ENCODE data around the gene DENND1C.

Gene DENND1C

DNA sequence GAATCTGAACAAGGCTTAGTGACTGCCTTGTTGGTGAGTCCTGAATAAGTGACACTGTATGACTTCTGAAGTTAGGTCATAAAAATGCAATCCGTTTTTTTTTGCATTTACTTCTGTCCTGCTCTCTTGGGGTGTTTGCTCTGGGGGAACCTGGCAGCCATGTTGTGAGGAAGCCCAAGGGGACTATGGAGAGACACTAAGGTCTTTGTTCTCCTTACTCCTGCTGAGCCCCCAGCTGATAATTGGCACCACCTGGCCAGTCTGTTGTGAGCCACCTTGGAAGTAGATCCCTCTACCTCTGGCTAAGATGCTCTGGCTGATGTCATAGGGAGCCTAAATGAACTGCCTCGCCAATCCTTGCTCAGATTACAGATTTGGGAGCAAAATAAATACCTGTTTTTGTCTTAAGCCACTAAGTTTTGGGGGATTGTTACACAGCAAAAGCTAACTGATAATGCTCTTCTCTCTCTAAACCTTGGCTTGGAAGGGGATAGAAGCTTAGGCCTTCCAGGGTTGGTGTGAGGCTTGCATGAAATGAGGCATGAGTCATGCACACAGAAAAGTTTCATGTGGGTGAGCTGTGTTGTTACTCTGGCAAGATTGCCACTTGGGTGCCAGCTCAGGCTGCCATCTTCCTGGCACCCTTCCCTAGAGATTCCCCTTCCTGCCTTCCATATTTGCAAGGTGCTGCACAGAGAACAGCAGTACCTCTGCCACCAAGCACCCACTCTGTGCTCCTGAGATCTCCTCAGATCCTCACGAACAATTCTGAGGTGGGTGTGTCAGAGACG, 10.4 kb upstream of the DENND1C start:
- H3K27me3 ChIP-seq (ENCODE audit: control insufficient read depth, insufficient read depth, low read length): no peaks in the 10 kb centered on the region
- no peaks in the 10 kb centered on the region for H3K9me3 ChIP-seq (ENCODE audit: control insufficient read depth, insufficient read depth, low read length)
- 0 out of 2 replicates have a peak, but pooled peaks cover 6% of the 10 kb centered on the region for H3K36me3 ChIP-seq (ENCODE audit: control insufficient read depth, insufficient read depth, low read length)
- no peaks in the 10 kb centered on the region for H3K4me1 ChIP-seq (ENCODE audit: control insufficient read depth, insufficient read depth, low read length)
- no CpG with 5 or more reads among the region's 4 CpGs for WGBS (ENCODE audit: insufficient coverage, insufficient read length)
- no peak overlapping the region for H3K27ac ChIP-seq (ENCODE audit: low read length)
- no peak for DNase-seq (ENCODE audit: low read depth, low spot score)
- H3K4me3 ChIP-seq (ENCODE audit: low read length): no peak overlapping the region

DNA sequence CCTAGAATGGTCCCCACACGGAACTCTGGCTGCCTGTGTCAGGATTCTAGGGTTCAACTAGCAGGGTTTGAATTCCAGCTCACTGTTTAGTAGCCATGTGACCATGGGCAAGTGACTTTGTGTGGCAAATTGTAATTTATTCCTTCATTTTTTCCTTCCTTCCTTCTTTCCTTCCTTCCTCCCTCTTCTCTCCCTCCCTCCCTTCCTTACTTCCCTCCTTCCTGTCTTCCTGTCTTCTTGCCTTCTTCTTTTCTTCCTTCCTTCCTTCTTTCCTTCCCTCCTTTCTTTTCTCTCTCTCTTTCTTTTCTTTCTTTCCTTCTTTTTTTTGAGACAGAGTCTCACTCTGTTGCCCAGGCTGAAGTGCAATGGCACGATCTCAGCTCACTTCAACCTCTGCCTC, 8.5 kb upstream of the DENND1C start:
- no peak overlapping the region for H3K4me3 ChIP-seq (ENCODE audit: low read length)
- no peak overlapping the region for H3K27ac ChIP-seq (ENCODE audit: low read length)
- no CpG with 5 or more reads among the region's 2 CpGs for WGBS (ENCODE audit: insufficient coverage, insufficient read length)
- no peaks in the 10 kb centered on the region for H3K36me3 ChIP-seq (ENCODE audit: control insufficient read depth, insufficient read depth, low read length)
- H3K4me1 ChIP-seq (ENCODE audit: control insufficient read depth, insufficient read depth, low read length): no peaks in the 10 kb centered on the region
- no peak for DNase-seq (ENCODE audit: low read depth, low spot score)
- no peaks in the 10 kb centered on the region for H3K27me3 ChIP-seq (ENCODE audit: control insufficient read depth, insufficient read depth, low read length)
- no peaks in the 10 kb centered on the region for H3K9me3 ChIP-seq (ENCODE audit: control insufficient read depth, insufficient read depth, low read length)

DNA sequence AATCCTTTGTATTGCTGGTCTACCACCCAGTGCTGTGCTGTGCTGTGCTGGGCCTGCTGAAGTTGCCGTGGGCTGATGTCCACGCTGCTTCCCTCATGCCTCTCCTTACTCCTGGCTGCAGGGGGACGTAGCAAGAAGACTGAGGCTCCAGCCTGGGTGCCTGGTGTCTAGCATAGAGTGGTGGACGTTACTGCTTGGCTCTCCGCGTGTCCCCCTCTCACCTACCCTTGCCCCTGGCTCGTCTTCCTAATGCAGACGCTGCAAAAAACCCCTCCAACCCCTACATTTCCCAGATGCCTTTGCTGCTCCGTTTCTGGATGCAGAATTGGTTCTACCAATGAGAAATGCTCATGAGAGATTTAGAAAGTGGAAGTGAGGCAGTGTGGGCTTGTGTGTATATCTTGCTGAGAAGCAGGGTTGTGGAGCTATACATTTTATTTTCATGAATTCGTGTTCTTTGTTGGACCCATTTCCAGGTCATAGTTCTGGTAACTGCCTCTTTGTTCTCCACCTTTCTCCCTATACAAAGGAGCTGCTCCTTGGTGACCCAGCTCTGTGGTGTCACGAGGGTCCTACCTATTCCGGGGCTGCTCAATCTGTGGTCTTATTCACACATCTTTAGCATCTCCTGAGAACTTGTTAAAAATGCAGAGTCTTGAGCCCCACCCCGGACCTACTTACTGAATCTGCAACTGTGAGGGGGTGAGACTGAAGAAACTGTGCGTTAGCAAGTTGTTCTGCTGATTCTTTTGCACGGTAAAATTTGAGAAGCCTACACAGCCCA, 7.9 kb upstream of the DENND1C start:
- Histone ChIP-seq H3K4me3 (ENCODE audit: low read length) (no peak overlapping the region), H3K36me3 (ENCODE audit: control insufficient read depth, insufficient read depth, low read length) (no peaks in the 10 kb centered on the region), H3K27me3 (ENCODE audit: control insufficient read depth, insufficient read depth, low read length) (no peaks in the 10 kb centered on the region), H3K9me3 (ENCODE audit: control insufficient read depth, insufficient read depth, low read length) (no peaks in the 10 kb centered on the region), H3K4me1 (ENCODE audit: control insufficient read depth, insufficient read depth, low read length) (no peaks in the 10 kb centered on the region), H3K27ac (ENCODE audit: low read length) (no peak overlapping the region)
- no CpG with 5 or more reads among the region's 15 CpGs for WGBS (ENCODE audit: insufficient coverage, insufficient read length)
- DNase-seq (ENCODE audit: low read depth, low spot score): no peak

DNA sequence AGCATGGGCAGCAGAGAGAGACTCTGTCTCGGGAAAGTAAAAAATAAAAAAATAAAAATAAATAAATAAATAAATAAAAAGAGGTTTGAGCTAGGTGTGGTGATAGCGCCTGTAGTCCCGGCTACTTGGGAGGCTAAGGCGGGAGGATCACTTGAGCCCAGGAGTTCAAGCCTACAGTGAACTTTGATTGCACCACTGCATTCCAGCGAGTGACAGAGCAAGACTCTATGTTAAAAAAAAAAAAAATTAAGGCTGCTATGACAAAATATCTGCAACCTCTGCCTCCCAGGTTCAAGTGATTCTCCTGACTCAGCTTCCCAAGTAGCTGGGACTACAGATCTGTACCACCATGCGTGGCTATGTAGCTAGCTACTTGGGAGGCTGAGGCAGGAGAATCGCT, 3.2 kb upstream of the DENND1C start:
- Histone ChIP-seq H3K27me3 (ENCODE audit: control insufficient read depth, insufficient read depth, low read length) (no peaks in the 10 kb centered on the region), H3K9me3 (ENCODE audit: control insufficient read depth, insufficient read depth, low read length) (no peaks in the 10 kb centered on the region), H3K4me1 (ENCODE audit: control insufficient read depth, insufficient read depth, low read length) (no peaks in the 10 kb centered on the region; the same call in 1 of the 2 replicates), H3K4me3 (ENCODE audit: low read length) (no peak overlapping the region), H3K27ac (ENCODE audit: low read length) (no peak overlapping the region), H3K36me3 (ENCODE audit: control insufficient read depth, insufficient read depth, low read length) (no peaks in the 10 kb centered on the region)
- WGBS (ENCODE audit: insufficient coverage, insufficient read length): no CpG with 5 or more reads among the region's 7 CpGs
- no peak for DNase-seq (ENCODE audit: low read depth, low spot score)

DNA sequence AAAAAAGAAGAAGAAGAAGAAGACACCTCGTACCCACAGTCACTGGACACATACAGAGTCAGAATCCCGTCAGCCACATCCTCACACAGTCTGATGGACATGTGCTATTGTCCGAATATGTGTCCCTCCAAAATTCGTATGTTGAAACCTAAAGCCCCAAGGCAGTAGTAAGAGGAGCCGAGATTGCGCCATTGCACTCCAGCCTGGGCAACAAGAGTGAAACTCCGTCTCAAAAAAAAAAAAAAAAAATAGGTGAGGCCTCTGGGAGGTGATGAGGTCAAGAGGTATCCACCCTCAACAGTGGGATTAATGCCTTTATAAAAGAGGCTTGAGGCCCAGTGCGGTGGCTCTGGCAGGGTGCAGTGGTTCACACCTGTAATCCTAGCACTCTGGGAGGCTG, 2.6 kb upstream of the DENND1C start:
- Histone ChIP-seq H3K9me3 (ENCODE audit: control insufficient read depth, insufficient read depth, low read length) (no peaks in the 10 kb centered on the region), H3K4me1 (ENCODE audit: control insufficient read depth, insufficient read depth, low read length) (no peaks in the 10 kb centered on the region; the same call in 1 of the 2 replicates), H3K27ac (ENCODE audit: low read length) (no peak overlapping the region), H3K4me3 (ENCODE audit: low read length) (no peak overlapping the region), H3K36me3 (ENCODE audit: control insufficient read depth, insufficient read depth, low read length) (no peaks in the 10 kb centered on the region), H3K27me3 (ENCODE audit: control insufficient read depth, insufficient read depth, low read length) (no peaks in the 10 kb centered on the region)
- WGBS (ENCODE audit: insufficient coverage, insufficient read length): no CpG with 5 or more reads among the region's 8 CpGs
- no peak for DNase-seq (ENCODE audit: low read depth, low spot score)

DNA sequence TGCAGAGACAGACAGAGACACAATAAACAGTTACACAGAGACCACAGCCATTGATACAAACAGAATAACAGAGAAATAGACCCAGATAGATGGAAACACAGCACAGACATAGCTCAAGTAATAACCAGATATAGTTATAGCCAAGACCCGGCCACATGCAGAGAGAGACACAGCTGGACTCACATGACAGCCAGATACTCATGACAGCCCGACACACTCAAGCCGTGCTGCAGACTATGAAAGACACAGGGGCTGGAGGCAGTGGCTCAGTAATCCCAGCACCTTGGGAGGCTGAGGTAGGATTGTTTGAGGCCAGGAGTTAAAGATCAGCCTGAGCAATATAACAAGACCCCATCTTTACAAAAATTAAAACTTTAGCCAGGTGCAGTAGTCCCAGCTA, 1.6 kb upstream of the DENND1C start:
- H3K4me3 ChIP-seq (ENCODE audit: low read length): no peak overlapping the region
- H3K27ac ChIP-seq (ENCODE audit: low read length): no peak overlapping the region
- H3K4me1 ChIP-seq (ENCODE audit: control insufficient read depth, insufficient read depth, low read length): no peaks in the 10 kb centered on the region; the same call in 1 of the 2 replicates
- H3K36me3 ChIP-seq (ENCODE audit: control insufficient read depth, insufficient read depth, low read length): no peaks in the 10 kb centered on the region
- no peaks in the 10 kb centered on the region for H3K27me3 ChIP-seq (ENCODE audit: control insufficient read depth, insufficient read depth, low read length)
- H3K9me3 ChIP-seq (ENCODE audit: control insufficient read depth, insufficient read depth, low read length): no peaks in the 10 kb centered on the region
- WGBS (ENCODE audit: insufficient coverage, insufficient read length): no CpG with 5 or more reads among the region's 3 CpGs
- DNase-seq (ENCODE audit: low read depth, low spot score): no peak

DNA sequence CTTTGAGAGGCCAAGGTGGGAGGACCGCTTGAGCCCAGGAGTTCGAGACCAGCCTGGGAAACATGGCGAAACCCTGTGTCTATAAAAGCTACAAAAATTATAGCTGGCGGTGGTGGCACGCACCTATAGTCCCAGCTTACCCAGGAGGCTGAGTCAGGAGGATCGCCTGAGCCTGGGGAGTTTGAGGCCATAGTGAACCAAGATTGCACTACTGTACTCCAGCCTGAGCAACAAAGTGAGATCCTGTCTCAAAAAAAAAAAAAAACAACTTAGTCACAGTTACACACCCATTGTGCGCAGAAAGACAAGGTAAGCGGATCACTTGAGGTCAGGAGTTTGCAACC, 728 bp upstream of the DENND1C start:
- no peak overlapping the region for H3K4me3 ChIP-seq (ENCODE audit: low read length)
- H3K27ac ChIP-seq (ENCODE audit: low read length): no peak overlapping the region
- H3K4me1 ChIP-seq (ENCODE audit: control insufficient read depth, insufficient read depth, low read length): no peaks in the 10 kb centered on the region; the same call in 1 of the 2 replicates

DNA sequence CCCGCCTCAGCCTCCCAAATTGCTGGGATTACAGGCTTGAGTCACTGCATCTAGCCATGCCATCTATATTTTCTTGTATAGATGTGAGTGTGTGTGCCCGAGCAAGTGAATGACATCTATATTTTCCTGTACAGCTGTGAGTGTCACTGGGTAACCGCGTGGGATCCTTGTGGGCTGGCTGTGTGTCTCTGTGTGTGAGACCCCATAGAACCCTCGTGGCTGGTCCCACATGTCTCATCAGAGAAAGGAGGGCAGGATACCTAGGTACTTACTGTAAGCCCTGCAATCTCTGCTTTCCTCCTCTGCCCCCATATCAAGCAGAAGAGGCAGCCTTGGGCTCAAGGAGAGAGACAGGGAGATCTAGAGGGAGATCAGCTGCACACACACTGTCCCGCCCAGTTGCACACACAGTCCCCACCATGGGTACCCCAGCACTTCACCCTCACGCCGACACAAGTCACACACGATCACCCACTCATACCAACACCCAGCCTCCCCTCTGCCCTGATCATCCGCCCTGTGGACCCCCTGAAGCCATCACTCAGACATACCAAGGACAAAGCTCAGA, 655 bp downstream of the DENND1C start:
- Histone ChIP-seq H3K4me1 (ENCODE audit: control insufficient read depth, insufficient read depth, low read length) (no peaks in the 10 kb centered on the region; the same call in 1 of the 2 replicates), H3K27ac (ENCODE audit: low read length) (no peak overlapping the region), H3K9me3 (ENCODE audit: control insufficient read depth, insufficient read depth, low read length) (no peaks in the 10 kb centered on the region), H3K36me3 (ENCODE audit: control insufficient read depth, insufficient read depth, low read length) (no peaks in the 10 kb centered on the region), H3K27me3 (ENCODE audit: control insufficient read depth, insufficient read depth, low read length) (no peaks in the 10 kb centered on the region), H3K4me3 (ENCODE audit: low read length) (no peak overlapping the region)
- DNase-seq (ENCODE audit: low read depth, low spot score): no peak
- WGBS (ENCODE audit: insufficient coverage, insufficient read length): no CpG with 5 or more reads among the region's 10 CpGs

More for the DNA sequence above, 728 bp upstream of the DENND1C start:
- no peak for DNase-seq (ENCODE audit: low read depth, low spot score)
- no peaks in the 10 kb centered on the region for H3K36me3 ChIP-seq (ENCODE audit: control insufficient read depth, insufficient read depth, low read length)
- H3K9me3 ChIP-seq (ENCODE audit: control insufficient read depth, insufficient read depth, low read length): no peaks in the 10 kb centered on the region
- no peaks in the 10 kb centered on the region for H3K27me3 ChIP-seq (ENCODE audit: control insufficient read depth, insufficient read depth, low read length)
- WGBS (ENCODE audit: insufficient coverage, insufficient read length): no CpG with 5 or more reads among the region's 8 CpGs

DNA sequence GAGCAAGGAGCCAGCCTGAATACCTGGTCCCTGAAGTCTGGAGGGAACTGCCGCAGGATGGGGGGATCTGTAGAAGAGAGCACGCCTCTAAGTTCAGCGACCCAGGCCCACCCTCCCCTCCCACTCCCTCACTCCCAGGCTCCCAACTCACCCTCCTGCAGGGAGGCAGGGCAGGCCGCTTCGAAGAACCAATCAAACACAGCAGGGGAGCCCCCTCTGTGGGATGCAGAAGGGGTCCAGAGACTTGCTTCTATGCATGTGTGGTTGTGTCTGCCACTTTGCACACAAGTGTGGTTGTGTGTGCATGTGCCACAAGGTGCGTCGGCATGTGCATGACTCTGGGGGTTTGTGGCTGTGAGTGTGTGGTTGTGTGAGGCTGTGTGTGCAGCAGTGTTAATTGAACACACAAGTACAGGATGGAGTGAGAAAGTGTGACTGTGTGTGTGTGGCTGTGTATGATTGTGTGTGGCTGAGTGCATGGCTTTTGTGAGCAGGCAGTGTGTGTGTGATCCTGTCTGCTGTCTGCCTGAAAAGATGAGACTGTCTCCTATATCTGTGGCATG, 1.7 kb downstream of the DENND1C start:
- Histone ChIP-seq H3K27me3 (ENCODE audit: control insufficient read depth, insufficient read depth, low read length) (no peaks in the 10 kb centered on the region), H3K9me3 (ENCODE audit: control insufficient read depth, insufficient read depth, low read length) (no peaks in the 10 kb centered on the region), H3K36me3 (ENCODE audit: control insufficient read depth, insufficient read depth, low read length) (no peaks in the 10 kb centered on the region), H3K4me3 (ENCODE audit: low read length) (no peak overlapping the region), H3K27ac (ENCODE audit: low read length) (no peak overlapping the region), H3K4me1 (ENCODE audit: control insufficient read depth, insufficient read depth, low read length) (no peaks in the 10 kb centered on the region; the same call in 1 of the 2 replicates)
- no peak for DNase-seq (ENCODE audit: low read depth, low spot score)
- no CpG with 5 or more reads among the region's 7 CpGs for WGBS (ENCODE audit: insufficient coverage, insufficient read length)

DNA sequence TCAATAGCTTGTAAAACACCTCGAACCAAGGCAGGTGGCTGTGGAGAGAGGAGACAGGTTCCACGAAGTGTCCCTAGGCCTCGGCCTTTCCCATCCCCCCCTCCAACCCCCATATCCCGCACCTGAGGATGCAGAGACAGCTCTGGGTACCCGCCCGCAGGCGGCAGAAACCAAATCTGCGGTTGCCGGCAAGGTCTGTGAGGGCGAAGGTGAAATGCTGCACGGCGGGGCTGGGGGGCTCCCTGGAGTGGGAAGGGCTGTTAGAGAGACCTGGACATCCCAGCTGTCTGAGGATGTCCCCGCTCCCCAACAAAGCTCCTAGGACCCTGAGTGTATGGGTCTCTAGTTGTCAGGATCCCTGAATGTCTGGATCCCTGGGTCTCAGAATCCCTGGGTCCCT, 2.8 kb downstream of the DENND1C start:
- H3K4me1 ChIP-seq (ENCODE audit: control insufficient read depth, insufficient read depth, low read length): no peaks in the 10 kb centered on the region; the same call in 1 of the 2 replicates
- no CpG with 5 or more reads among the region's 13 CpGs for WGBS (ENCODE audit: insufficient coverage, insufficient read length)
- no peak for DNase-seq (ENCODE audit: low read depth, low spot score)
- H3K9me3 ChIP-seq (ENCODE audit: control insufficient read depth, insufficient read depth, low read length): no peaks in the 10 kb centered on the region
- H3K36me3 ChIP-seq (ENCODE audit: control insufficient read depth, insufficient read depth, low read length): no peaks in the 10 kb centered on the region
- H3K4me3 ChIP-seq (ENCODE audit: low read length): no peak overlapping the region
- H3K27ac ChIP-seq (ENCODE audit: low read length): no peak overlapping the region
- no peaks in the 10 kb centered on the region for H3K27me3 ChIP-seq (ENCODE audit: control insufficient read depth, insufficient read depth, low read length)

Data from iPS DF 6.9 (cell line).